Activated naive CD4-positive, alpha-beta T cell treated with anti-CD3 and anti-CD28 coated beads, Interleukin-2, amount 10 ng/mL, durations not matched to agents 7 days and 5 days (primary cell): Measurements from ENCODE around the gene CASP7.
A peak's percentile ranks its signal among the peaks of the same experiment; 100 is the strongest.

ENCODE experiments used
- CTCF ChIA-PET: fragments of 350-600 bp; sonication (Branson Sonifier 250); formaldehyde crosslinking; loops from one replicate; lab custom pipeline; 2021; ENCODE audit warnings: antibody characterized with exemption; lab: Charles Lee
- DNase-seq: peaks from one replicate; pipeline ENCODE4 v3.0.0-alpha.2; 2020
- H3K27ac Mint-ChIP-seq: one replicate; pipeline ENCODE4 v1.8.0; 2021; ENCODE audit warnings: mild to moderate bottlenecking, moderate library complexity, mixed read lengths
- H3K27me3 Mint-ChIP-seq: one replicate; pipeline ENCODE4 v1.8.0; 2021; ENCODE audit warnings: mild to moderate bottlenecking, mixed read lengths
- H3K36me3 Mint-ChIP-seq: one replicate; pipeline ENCODE4 v1.8.0; 2021; ENCODE audit warnings: mixed read lengths
- H3K4me1 Mint-ChIP-seq: one replicate; pipeline ENCODE4 v1.8.0; 2021; ENCODE audit warnings: mixed read lengths
- H3K4me3 Mint-ChIP-seq: one replicate; pipeline ENCODE4 v1.8.0; 2021; ENCODE audit warnings: mild to moderate bottlenecking, moderate library complexity, mixed read lengths
- H3K9me3 Mint-ChIP-seq: one replicate; pipeline ENCODE4 v1.8.0; 2021; ENCODE audit warnings: mixed read lengths

CASP7 gene

GRCh38 chr10:113711142-113711541 is 31.4 kb downstream of the CASP7 start:
- Mint-ChIP-seq H3K4me3 (no peak overlapping the region), H3K9me3 (no peaks in the 10 kb centered on the region), H3K27ac (peak overlapping the region; percentile 19), H3K36me3 (peaks cover 29% of the 10 kb centered on the region), H3K27me3 (no peaks in the 10 kb centered on the region), H3K4me1 (peaks cover 33% of the 10 kb centered on the region)
- CTCF ChIA-PET: no interaction called here
- no peak for DNase-seq

DNA sequence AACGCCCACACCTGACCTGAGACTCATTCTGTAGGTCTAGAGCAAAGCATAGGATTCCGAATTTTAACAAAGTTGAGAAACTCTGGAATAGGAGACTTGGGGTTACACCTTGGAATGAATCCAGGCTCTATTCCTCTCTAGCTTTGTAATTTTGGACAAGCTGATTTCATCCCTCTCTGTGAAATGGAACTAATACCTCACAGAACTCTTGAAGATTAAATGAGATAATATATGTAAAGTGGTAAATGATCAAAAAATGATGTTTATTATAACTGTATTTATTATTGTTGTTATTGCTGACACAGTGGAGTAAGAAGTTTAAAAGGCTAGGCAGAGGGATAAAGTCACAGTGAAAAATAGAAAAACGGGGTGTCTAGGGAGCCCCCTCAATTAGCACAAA is 32.3 kb downstream of the CASP7 start:
- peaks cover 25% of the 10 kb centered on the region for H3K4me1 Mint-ChIP-seq
- H3K36me3 Mint-ChIP-seq: peaks cover 36% of the 10 kb centered on the region
- DNase-seq: no peak
- H3K9me3 Mint-ChIP-seq: no peaks in the 10 kb centered on the region
- CTCF ChIA-PET: no interaction called here
- H3K4me3 Mint-ChIP-seq: no peak overlapping the region
- H3K27me3 Mint-ChIP-seq: no peaks in the 10 kb centered on the region
- no peak overlapping the region for H3K27ac Mint-ChIP-seq

DNA sequence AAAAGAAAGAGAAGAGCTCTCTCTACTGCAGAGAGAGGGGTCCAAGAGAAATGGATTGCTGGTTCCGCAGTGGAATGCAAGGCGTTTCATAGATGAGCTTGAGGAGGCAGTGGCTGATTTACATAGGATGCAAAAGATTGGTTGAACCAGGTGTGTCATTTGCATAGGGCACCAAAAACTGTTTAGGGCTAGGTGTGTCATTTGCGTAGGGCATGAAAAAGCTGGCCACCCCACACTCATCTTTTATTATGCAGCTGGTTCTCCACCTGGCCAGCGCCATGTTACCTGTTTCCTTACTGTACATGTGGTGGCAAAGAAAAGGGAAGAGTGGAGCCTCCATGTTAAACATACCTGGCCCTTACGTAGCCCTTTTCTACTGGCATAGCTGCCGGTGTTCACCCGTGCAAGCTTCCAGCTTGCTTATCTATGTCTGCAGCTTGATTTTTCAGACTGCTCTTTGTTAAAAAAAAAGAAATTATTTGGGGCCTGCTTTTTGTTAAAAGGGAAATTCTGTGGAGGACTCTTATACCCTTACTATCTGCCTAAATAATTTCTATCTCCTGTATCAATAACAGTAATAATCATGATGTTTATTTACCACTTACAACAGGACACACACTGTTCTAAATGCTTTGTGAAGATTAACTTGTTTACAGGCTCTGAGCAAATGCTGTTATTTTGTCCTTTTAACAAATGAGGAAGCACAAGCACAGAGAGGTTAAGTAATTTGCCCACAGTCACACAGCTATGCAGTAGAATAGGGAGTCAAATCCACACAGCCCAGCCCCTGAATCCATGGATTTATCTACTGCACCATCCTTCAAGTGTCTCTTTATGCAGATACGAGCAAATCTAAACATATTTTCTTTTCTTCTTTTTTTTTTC is 33.3 kb downstream of the CASP7 start:
- Mint-ChIP-seq H3K4me3 (no peak overlapping the region), H3K27ac (no peak overlapping the region), H3K4me1 (peaks cover 18% of the 10 kb centered on the region), H3K36me3 (peaks cover 40% of the 10 kb centered on the region), H3K27me3 (no peaks in the 10 kb centered on the region), H3K9me3 (no peaks in the 10 kb centered on the region)
- no peak for DNase-seq
- CTCF ChIA-PET: interaction anchor here (0.6 kb wide), 1 partner anchor 31 kb away, joined by 3 read pairs; no protein-coding TSS in a partner anchor

DNA sequence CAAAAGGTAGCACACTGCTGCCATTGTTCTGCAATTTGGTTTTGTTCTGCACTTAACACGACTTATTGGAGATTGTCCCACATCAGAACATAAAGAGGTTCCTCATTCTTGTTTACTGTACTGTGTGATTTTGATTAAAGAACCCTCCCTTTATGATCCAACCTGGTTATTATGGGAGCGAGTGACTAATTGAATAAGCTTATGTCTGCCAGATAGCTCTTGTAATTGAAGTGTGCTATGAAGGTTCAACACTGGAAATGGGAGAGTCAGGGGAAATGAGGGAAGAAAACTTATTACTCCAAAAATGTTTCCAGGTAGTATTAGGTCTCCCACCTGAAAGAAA is 33.9 kb downstream of the CASP7 start:
- Mint-ChIP-seq H3K27ac (no peak overlapping the region), H3K4me3 (no peak overlapping the region), H3K27me3 (no peaks in the 10 kb centered on the region), H3K4me1 (peaks cover 14% of the 10 kb centered on the region), H3K36me3 (peaks cover 43% of the 10 kb centered on the region), H3K9me3 (no peaks in the 10 kb centered on the region)
- CTCF ChIA-PET: no interaction called here
- no peak for DNase-seq

GRCh38 chr10:113716109-113716910 is 36.6 kb downstream of the CASP7 start:
- no peaks in the 10 kb centered on the region for H3K4me1 Mint-ChIP-seq
- CTCF ChIA-PET: interaction anchor here (1.0 to 1.8 kb wide), 2 partner anchors 14 to 154 kb away, joined by 3 to 5 read pairs; no protein-coding TSS in a partner anchor
- no peaks in the 10 kb centered on the region for H3K9me3 Mint-ChIP-seq
- DNase-seq: no peak
- H3K4me3 Mint-ChIP-seq: no peak overlapping the region
- H3K36me3 Mint-ChIP-seq: peaks cover 46% of the 10 kb centered on the region
- no peaks in the 10 kb centered on the region for H3K27me3 Mint-ChIP-seq
- H3K27ac Mint-ChIP-seq: no peak overlapping the region

DNA sequence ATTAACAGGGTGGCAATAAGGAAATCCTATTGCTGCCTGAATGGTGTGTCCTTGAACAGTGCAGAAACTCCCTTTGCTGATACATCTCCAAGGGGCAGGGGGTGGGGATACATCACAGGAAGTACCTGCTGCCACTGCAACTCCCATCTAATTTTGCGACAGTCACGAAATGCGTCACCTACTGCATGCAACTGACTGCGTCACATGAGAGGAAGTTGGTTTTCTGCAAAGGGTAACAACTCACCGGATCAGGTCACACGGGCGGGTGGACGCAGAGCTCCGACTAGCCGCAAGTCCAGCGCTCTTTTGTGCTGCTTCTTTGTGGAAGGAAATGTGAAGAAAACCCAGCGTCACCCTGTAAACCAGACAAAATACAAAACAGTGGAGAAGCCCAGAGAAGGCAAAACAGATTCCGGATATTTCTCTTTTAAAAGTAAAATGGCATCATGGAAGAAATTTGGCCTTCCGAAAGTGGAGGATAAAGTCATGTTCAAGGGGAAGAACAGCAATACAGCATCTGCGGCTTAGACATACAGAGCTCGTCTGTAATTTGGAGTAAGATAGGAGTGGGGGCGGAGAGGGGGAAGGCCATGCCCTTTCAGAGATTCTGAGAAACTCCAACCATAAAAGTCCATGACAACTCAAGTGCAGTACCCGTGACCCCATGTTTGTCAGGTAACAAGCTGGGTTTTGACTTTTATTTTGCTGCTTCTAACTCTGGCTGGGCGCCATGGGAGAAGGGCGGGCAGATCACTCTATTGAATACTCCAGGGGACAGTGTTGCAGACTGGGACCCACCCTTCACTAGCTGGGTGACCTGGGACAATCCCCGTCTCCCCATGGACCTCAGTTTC is 39.5 kb downstream of the CASP7 start:
- Mint-ChIP-seq H3K36me3 (peaks cover 56% of the 10 kb centered on the region), H3K9me3 (no peaks in the 10 kb centered on the region), H3K4me1 (no peaks in the 10 kb centered on the region), H3K4me3 (no peak overlapping the region), H3K27ac (no peak overlapping the region), H3K27me3 (no peaks in the 10 kb centered on the region)
- no peak for DNase-seq
- CTCF ChIA-PET: no interaction called here

DNA sequence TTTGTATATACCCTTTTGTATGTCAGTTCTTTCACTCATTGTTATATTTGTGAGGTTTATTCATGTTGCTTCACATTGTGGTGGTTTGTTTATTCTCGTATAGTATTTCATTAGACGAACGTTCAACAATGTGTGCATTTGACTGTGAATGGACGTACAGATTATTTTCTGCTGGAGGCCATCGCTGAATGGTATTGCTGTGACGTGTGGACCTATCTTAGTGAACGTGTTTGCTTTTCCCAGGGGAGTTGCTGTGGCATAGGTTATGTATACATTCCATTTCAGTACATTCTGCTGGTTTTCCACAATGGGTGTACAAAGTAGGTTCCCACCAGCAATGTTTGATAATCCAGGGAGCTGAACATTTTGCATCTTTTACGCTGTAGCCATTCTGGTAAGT is 40.7 kb downstream of the CASP7 start:
- peaks cover 62% of the 10 kb centered on the region for H3K36me3 Mint-ChIP-seq
- no peak for DNase-seq
- H3K4me3 Mint-ChIP-seq: no peak overlapping the region
- CTCF ChIA-PET: no interaction called here
- no peaks in the 10 kb centered on the region for H3K4me1 Mint-ChIP-seq
- H3K27me3 Mint-ChIP-seq: no peaks in the 10 kb centered on the region
- H3K9me3 Mint-ChIP-seq: no peaks in the 10 kb centered on the region
- no peak overlapping the region for H3K27ac Mint-ChIP-seq

GRCh38 chr10:113732160-113732881 is 52.6 kb downstream of the CASP7 start:
- Mint-ChIP-seq H3K4me1 (no peaks in the 10 kb centered on the region), H3K27ac (no peak overlapping the region), H3K4me3 (no peak overlapping the region), H3K9me3 (no peaks in the 10 kb centered on the region), H3K36me3 (peaks cover 34% of the 10 kb centered on the region), H3K27me3 (no peaks in the 10 kb centered on the region)
- CTCF ChIA-PET: interaction anchor here (0.9 kb wide), 1 partner anchor 9 kb away, joined by 3 read pairs; no protein-coding TSS in a partner anchor
- DNase-seq: no peak

- no peak for DNase-seq
- no peaks in the 10 kb centered on the region for H3K9me3 Mint-ChIP-seq
- CTCF ChIA-PET: interaction anchor here (0.9 kb wide), 1 partner anchor 10 kb away, joined by 3 read pairs; no protein-coding TSS in a partner anchor
- no peaks in the 10 kb centered on the region for H3K4me1 Mint-ChIP-seq
- no peak overlapping the region for H3K4me3 Mint-ChIP-seq
- H3K27ac Mint-ChIP-seq: no peak overlapping the region
- no peaks in the 10 kb centered on the region for H3K27me3 Mint-ChIP-seq
- peaks cover 32% of the 10 kb centered on the region for H3K36me3 Mint-ChIP-seq
Measured at GRCh38 chr10:113732966-113733365, 53.3 kb downstream of the CASP7 start.

GRCh38 chr10:113733635-113734034 is 53.9 kb downstream of the CASP7 start:
- no peak overlapping the region for H3K27ac Mint-ChIP-seq
- no peak for DNase-seq

DNA sequence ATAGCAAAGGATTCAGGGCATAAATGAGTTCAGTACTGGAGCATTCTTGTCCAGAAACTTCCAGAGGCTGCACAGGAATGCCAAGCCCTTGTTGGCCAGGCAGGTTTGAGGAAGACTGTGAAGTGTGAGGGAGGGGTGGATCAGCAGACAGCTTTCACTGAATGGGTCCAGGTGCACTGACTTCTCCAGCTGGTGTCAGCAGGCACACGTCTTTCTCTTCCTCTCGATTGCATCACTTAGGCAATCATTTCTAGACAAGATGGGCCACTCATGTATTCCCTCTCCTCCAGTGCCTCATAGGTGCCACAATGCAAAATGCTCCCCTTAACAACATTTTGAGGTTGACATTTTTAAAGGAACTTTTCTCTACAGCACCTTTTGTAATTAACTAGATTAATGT is 56.2 kb downstream of the CASP7 start:
- H3K27ac Mint-ChIP-seq: no peak overlapping the region
- CTCF ChIA-PET: interaction anchor here (1.2 kb wide), 1 partner anchor 63 kb away, joined by 5 read pairs; no protein-coding TSS in a partner anchor

More at GRCh38 chr10:113733635-113734034, 53.9 kb downstream of the CASP7 start:
- CTCF ChIA-PET: no interaction called here
- Mint-ChIP-seq H3K4me1 (no peaks in the 10 kb centered on the region), H3K9me3 (no peaks in the 10 kb centered on the region), H3K36me3 (peaks cover 25% of the 10 kb centered on the region), H3K4me3 (no peak overlapping the region), H3K27me3 (no peaks in the 10 kb centered on the region)

DNA sequence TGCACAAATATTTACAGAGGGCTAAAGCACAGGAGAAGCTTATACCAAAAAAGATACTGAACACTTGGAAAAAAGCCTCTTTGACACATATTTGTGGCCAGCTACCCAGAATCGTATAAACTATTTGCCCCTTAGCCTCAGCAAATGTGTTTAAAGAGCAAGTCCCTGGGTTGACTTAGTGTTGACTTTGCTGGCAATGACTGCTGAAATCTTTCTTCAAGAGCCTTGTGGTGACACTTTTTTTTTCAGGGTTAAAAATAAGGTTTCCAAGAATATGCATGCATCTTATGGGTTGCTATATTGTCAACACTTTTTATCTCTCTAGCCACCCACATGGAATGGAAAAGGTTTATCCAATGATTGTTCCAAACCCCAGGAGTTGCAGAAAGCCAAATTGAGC is 56.9 kb downstream of the CASP7 start:
- Mint-ChIP-seq H3K27ac (no peak overlapping the region), H3K36me3 (peaks cover 4% of the 10 kb centered on the region), H3K9me3 (no peaks in the 10 kb centered on the region), H3K27me3 (no peaks in the 10 kb centered on the region), H3K4me3 (no peak overlapping the region), H3K4me1 (no peaks in the 10 kb centered on the region)
- CTCF ChIA-PET: interaction anchor here (1.2 kb wide), 1 partner anchor 63 kb away, joined by 5 read pairs; no protein-coding TSS in a partner anchor
- DNase-seq: no peak

More for the DNA sequence above, 56.2 kb downstream of the CASP7 start:
- Mint-ChIP-seq H3K4me1 (no peaks in the 10 kb centered on the region), H3K36me3 (peaks cover 7% of the 10 kb centered on the region), H3K9me3 (no peaks in the 10 kb centered on the region), H3K4me3 (no peak overlapping the region), H3K27me3 (no peaks in the 10 kb centered on the region)
- no peak for DNase-seq

GRCh38 chr10:113739031-113739430 is 59.3 kb downstream of the CASP7 start:
- Mint-ChIP-seq H3K4me3 (no peak overlapping the region), H3K27me3 (peaks cover 5% of the 10 kb centered on the region), H3K4me1 (no peaks in the 10 kb centered on the region), H3K27ac (no peak overlapping the region), H3K9me3 (no peaks in the 10 kb centered on the region), H3K36me3 (no peaks in the 10 kb centered on the region)
- CTCF ChIA-PET: interaction anchor here (0.7 kb wide), 1 partner anchor 364 kb away, joined by 3 read pairs; no protein-coding TSS in a partner anchor
- DNase-seq: no peak
